Progenitor cell of endocrine pancreas (in vitro differentiated cells): Measurements from ENCODE around the gene SIPA1L3. TPM values are rescaled to one million over a fixed set of nuclear protein-coding genes. Genes with fewer than 3 reads are reported as not detected.
A peak's percentile ranks its signal among the peaks of the same experiment; 100 is the strongest.

ENCODE experiments used
- DNase-seq: peaks from one replicate; pipeline ENCODE4 v3.0.0; 2021; ENCODE audit warnings: low spot score; ENCODE audit not compliant: unreplicated experiment
- H3K27ac Mint-ChIP-seq: 2 replicates; pipeline ENCODE4 v1.8.0; 2021; ENCODE audit warnings: mild to moderate bottlenecking, moderate library complexity, mixed read lengths
- H3K27me3 Mint-ChIP-seq: 2 replicates; pipeline ENCODE4 v1.8.0; 2021; ENCODE audit warnings: mixed read lengths
- H3K36me3 Mint-ChIP-seq: 2 replicates; pipeline ENCODE4 v1.8.0; 2022; ENCODE audit warnings: mixed read lengths; ENCODE audit not compliant: insufficient read depth
- H3K4me1 Mint-ChIP-seq: 2 replicates; pipeline ENCODE4 v1.8.0; 2021; ENCODE audit warnings: low read depth, mixed read lengths
- H3K4me3 Mint-ChIP-seq: 2 replicates; pipeline ENCODE4 v1.8.0; 2021; ENCODE audit warnings: low read depth, mild to moderate bottlenecking, moderate library complexity, mixed read lengths
- H3K9me3 Mint-ChIP-seq: 2 replicates; pipeline ENCODE4 v1.8.0; 2021; ENCODE audit warnings: low read depth, mixed read lengths
- CTCF ChIP-seq: fragments of 200-600 bp; sonication (generic); IDR thresholded peaks from one replicate; pipeline ENCODE4 v1.5.0; 2021; ENCODE audit warnings: antibody characterized with exemption, mild to moderate bottlenecking; ENCODE audit not compliant: unreplicated experiment
- total RNA-seq: library from RNA; stranded (reverse); gene quantifications from 2 replicates; pipeline ENCODE4 v1.2.1, GENCODE V29; 2021

SIPA1L3 gene
- total RNA-seq, 1 donor from 2014 or later = 132 TPM

- H3K4me3 Mint-ChIP-seq = no peak overlapping the region
- no peak overlapping the region for H3K27ac Mint-ChIP-seq
- no peaks in the 10 kb centered on the region for H3K27me3 Mint-ChIP-seq
- no peak for DNase-seq
- no peak for TF ChIP-seq CTCF
- peaks cover 38% of the 10 kb centered on the region for H3K36me3 Mint-ChIP-seq
- no peaks in the 10 kb centered on the region for H3K9me3 Mint-ChIP-seq
- no peaks in the 10 kb centered on the region for H3K4me1 Mint-ChIP-seq
Measured at GRCh38 chr19:38107129-38107528, 200.1 kb downstream of the SIPA1L3 start.

- TF ChIP-seq CTCF = no peak
- Mint-ChIP-seq H3K27me3 (no peaks in the 10 kb centered on the region), H3K27ac (no peak overlapping the region), H3K4me3 (no peak overlapping the region), H3K9me3 (no peaks in the 10 kb centered on the region), H3K4me1 (no peaks in the 10 kb centered on the region), H3K36me3 (peaks cover 38% of the 10 kb centered on the region)
- DNase-seq = no peak
Measured at GRCh38 chr19:38111898-38112297, 204.9 kb downstream of the SIPA1L3 start.

GRCh38 chr19:38114651-38115050, 207.6 kb downstream of the SIPA1L3 start:
- no peak overlapping the region for H3K4me3 Mint-ChIP-seq
- TF ChIP-seq CTCF = no peak
- H3K27ac Mint-ChIP-seq = peak overlapping the region; percentile 76
- H3K27me3 Mint-ChIP-seq = no peaks in the 10 kb centered on the region
- H3K36me3 Mint-ChIP-seq = peaks cover 44% of the 10 kb centered on the region
- H3K9me3 Mint-ChIP-seq = peaks cover 7% of the 10 kb centered on the region
- H3K4me1 Mint-ChIP-seq = no peaks in the 10 kb centered on the region
- no peak for DNase-seq

- Mint-ChIP-seq H3K9me3 (peaks cover 10% of the 10 kb centered on the region), H3K27me3 (no peaks in the 10 kb centered on the region), H3K27ac (no peak overlapping the region), H3K4me1 (no peaks in the 10 kb centered on the region), H3K36me3 (peaks cover 48% of the 10 kb centered on the region), H3K4me3 (no peak overlapping the region)
- no peak for DNase-seq
- no peak for TF ChIP-seq CTCF
Measured at GRCh38 chr19:38115271-38115802, 208.3 kb downstream of the SIPA1L3 start.

GRCh38 chr19:38118176-38118575, 211.2 kb downstream of the SIPA1L3 start:
- peaks cover 60% of the 10 kb centered on the region for H3K36me3 Mint-ChIP-seq

More at GRCh38 chr19:38118176-38118575, 211.2 kb downstream of the SIPA1L3 start:
- no peak for DNase-seq
- Mint-ChIP-seq H3K4me1 (no peaks in the 10 kb centered on the region), H3K27me3 (no peaks in the 10 kb centered on the region), H3K9me3 (peaks cover 23% of the 10 kb centered on the region), H3K4me3 (no peak overlapping the region), H3K27ac (no peak overlapping the region)
- no peak for TF ChIP-seq CTCF
